HG03045 (cell line): ENCODE measurements around the gene HTR2B.
"Not testable (repeated sequence)": the region's sequence is repeated elsewhere in the genome, so short reads cannot be mapped to it uniquely, and the experiment has no call there.

Experiments
- ATAC-seq: cut with Tn5 transposase; IDR thresholded peaks from one replicate; pipeline ENCODE4 v1.9.1; 2021; ENCODE audit warnings: mild to moderate bottlenecking, moderate library complexity; ENCODE audit not compliant: unreplicated experiment

The HTR2B gene

GRCh38 chr2:231124838-231125568 lies at the start of gene HTR2B:
HTR2B (minus strand) TSS chr2:231125042; CDS start chr2:231123764, 1,278 bp downstream.
- ATAC-seq: no peak

DNA sequence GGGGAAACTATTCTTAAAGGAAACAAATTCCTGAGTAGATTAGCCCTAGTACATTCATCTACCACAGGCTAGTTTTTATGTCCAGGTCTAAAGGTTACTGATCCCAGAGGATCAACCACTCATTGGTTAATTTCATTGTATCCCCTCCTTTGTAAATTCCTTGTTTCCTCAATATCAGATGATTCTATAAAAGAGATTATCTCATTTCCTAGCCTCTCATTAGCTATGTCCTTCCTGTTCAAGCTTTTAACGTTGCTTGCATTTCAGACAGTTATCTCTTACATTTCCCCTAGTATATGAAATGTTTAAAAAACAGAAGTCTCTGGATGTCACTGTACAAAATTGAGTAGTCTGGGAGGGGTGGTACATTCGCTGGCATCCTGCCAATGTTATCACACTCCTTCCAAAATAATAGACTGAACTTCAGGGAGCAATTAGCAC lies 49.4 kb upstream of the HTR2B start:
- no peak for ATAC-seq

DNA sequence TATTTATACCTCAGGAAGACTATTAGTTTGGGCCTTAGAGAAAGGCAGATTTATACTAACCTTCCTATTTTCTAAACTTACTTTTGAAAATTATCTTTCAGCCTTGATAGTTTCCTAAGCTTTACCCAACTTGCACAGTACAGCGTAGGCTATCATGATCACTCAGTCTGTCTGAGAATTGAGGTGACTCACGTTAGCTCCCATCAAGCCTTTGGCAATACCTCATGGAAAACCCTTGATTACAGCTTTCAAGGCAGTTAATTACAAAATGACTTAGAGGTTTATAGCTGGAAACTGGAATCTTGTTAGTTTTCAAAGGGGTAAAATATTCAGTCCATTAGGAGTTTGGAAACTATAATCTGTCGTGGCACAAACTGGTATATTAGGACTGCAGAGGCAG lies 47.2 kb upstream of the HTR2B start:
- ATAC-seq: no peak

DNA sequence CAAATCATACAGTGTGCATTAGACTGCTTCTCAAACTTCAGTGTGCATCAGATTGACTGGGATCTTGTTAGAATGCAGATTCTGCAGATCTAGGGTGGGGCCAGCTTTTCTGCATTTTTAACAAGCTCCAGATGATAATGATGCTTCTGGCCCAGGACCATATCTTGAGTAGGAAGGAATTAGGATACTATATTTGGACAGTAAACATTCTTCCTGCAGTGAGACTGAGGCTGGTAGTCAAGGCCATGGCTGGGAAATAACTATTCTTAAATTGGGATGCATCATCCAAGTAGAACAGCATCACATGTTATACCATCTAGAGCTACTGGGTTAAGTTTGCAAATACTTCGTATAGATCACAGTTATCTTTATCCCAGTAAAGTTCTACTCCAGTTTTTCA lies 45.2 kb upstream of the HTR2B start:
- no peak for ATAC-seq

DNA sequence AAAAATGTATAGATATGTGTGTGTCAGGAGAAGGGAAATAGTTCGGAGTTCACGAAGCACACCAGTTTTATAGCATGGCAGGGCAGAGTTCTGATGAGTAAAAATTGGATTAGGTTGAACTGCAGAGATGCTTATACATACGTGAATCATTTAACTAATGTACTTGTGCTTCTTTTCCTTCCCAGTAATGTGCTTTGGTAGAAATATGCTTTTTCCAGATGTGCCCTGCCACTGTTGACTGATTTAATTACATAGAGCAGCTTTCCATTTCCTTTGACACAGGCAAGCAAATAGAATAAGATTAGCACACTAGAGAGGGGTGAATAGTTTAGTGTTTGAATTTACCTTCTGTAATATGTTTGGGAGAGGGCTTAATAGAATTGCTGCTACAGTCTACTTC lies 44.6 kb upstream of the HTR2B start:
- no peak for ATAC-seq

GRCh38 chr2:231168460-231169139 lies 43.8 kb upstream of the HTR2B start:
- ATAC-seq: no peak

DNA sequence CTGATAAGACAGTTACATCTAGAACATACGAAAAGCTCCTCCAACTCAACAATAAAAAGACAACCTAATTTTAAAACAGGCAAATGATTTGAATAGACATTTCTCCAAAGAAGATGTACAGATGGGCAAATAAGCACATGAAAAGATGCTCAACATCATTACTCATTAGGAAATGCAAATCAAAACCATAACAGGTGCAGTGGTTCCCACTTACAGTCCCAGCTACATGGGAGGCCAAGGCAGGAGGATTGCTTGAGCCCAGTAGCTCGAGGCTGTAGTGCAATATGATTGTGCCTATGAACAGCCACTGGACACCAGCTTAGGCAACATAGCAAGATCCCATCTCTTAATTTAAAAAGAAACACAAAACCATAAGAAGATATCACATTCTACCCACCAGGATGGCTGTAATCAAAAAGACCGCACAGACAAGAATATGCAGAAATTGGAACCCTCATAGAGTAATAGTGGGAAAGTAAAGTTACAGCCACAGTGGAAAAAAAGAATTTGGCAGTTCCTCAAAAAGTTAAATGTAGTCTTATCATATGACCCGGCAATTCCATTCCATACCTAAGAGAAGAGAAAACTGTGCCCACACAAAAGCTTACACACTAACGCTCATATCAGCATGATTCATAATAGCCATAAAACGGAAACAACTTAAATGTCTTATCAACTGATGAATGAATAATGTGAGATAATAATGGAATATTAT lies 43.1 kb upstream of the HTR2B start:
- ATAC-seq: no peak

DNA sequence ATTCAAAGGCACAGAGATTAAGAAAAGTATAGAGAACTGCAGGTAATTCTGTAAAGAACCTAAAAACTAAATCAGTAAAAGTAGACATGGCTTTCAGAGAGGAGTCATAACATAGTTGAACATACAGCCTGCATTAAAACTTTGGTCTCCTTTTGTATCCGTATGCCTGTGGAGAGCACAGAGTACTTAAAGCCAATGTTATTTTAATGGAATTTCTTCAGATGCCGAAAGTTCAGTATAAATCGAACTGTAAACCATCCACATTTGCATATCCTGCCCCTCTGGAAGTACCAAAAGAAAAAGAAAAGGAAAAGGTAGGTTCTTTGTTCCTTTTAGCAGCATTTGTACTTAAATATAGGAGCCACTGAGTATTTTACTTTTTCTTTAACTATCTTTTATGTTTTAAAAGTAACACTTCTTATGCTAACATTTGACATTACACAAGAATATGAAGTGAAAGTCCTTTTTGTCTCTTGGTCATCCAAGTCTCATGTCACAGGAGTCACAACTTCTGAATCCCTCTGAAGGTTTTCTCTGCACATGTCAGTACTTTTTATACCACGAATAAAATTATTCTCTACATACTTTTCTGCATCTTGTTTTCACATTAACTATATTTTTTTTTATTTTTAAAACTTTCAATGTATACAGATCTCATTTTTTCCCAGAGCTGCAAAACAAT lies 38.7 kb upstream of the HTR2B start:
- ATAC-seq: no peak

- ATAC-seq: no peak
Observed at GRCh38 chr2:231163011-231163410, 38.2 kb upstream of the HTR2B start.

DNA sequence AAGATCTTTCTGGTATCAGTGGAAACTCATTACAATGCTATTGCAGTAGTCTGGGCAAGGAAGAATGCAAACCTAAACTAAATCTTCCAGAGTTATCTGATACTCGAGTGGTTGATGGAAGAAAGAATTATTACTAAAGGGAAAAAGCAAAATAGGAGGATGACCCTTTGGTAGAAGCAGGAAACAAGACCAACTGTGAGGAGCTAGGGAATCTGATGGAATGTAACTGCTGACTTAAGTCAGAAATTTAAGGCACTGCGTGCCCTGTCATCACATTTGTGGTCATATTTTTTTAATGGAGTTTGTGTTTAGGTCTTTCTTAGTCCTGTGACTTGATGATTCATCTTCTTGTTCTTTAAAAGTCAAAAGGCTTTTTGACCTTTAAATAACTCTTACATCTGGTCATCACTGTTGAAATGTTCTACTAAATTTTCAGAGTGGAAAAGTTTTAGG lies 37.1 kb upstream of the HTR2B start:
- no peak for ATAC-seq

GRCh38 chr2:231161252-231161839 lies 36.5 kb upstream of the HTR2B start:
- ATAC-seq: no peak

- ATAC-seq: no peak
Observed at GRCh38 chr2:231160701-231161100, 35.9 kb upstream of the HTR2B start.

GRCh38 chr2:231159306-231159705 lies 34.5 kb upstream of the HTR2B start:
- ATAC-seq: no peak

GRCh38 chr2:231152800-231153557 lies 28.1 kb upstream of the HTR2B start:
- ATAC-seq: no peak

DNA sequence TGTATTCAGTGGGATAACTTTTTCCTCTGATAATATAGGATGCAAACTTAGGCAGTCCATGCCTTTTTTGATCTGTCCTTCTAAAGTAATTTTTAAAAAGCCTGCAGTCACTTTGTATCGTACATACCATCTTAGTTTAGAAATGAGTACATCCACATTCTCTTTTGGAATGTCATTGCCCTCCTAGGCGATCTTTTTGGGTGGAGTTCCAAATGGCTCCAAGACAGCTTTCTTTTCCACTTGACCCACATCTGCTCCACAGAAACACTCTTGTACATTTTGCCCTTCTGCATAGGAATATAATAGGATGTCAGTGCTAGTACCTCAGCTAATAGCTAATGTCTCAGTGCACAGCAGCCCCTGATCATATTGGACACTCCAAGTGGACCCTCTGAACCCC lies 21.8 kb upstream of the HTR2B start:
- ATAC-seq: no peak

- ATAC-seq: no peak
Observed at GRCh38 chr2:231144896-231145295, 20.1 kb upstream of the HTR2B start.

DNA sequence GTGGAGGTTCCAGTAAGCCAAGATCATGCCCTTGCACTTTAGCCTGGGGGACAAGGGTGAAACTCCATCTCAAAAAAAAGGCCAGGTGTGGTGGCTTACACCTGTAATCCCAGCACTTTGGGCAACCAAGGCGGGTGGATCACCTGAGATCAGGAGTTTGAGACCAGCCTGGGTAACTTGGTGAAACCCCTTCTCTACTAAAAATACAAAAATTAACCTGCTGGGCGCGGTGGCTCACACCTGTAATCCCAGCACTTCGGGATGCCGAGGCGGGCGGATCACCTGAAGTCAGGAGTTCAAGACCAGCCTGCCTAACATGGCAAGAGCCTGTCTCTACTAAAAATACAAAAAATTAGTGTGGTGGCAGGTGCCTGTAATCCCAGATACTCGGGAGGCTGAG lies 16.0 kb upstream of the HTR2B start:
- ATAC-seq: not testable (repeated sequence)

GRCh38 chr2:231139796-231140195 lies 15.0 kb upstream of the HTR2B start:
- ATAC-seq: no peak

DNA sequence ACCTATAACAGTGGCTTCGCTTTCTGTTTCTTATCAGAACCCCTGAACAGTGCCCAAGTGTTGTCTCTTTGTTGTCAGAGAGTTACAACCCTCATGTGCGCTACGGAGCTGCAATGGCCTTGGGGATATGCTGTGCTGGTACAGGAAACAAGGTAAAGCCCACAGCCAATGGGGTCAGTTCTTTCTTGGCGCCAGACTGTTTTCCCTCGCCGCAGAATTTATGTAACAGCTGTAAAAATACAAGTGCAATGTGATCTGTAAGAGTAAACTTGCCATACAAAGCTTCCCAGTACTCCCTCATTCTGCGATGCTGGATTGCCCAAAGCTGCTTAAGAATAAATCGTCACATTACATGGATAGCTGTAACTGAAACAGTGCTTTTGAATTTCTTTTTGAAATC lies 13.9 kb upstream of the HTR2B start:
- ATAC-seq: no peak
